ENCODE data around the gene TAB2.
"Not testable (repeated sequence)": the region's sequence is repeated elsewhere in the genome, so short reads cannot be mapped to it uniquely, and the experiment has no call there.

TAB2 gene

GRCh38 chr6:149313070-149313469 is 4.4 kb upstream of the TAB2 start:
- DNase-seq (ENCODE audit: low read depth): no peak

- no peak for DNase-seq (ENCODE audit: low read depth)
Measured at GRCh38 chr6:149313861-149314260, 3.7 kb upstream of the TAB2 start.

GRCh38 chr6:149314325-149314905 is 3.1 kb upstream of the TAB2 start:
- DNase-seq (ENCODE audit: low read depth): no peak

GRCh38 chr6:149316108-149316727 is 1.3 kb upstream of the TAB2 start:
- DNase-seq (ENCODE audit: low read depth): no peak

GRCh38 chr6:149316740-149317643 is 520 bp upstream of the TAB2 start:
- peak; percentile 86 for DNase-seq (ENCODE audit: low read depth)

GRCh38 chr6:149318581-149319286 is 1.2 kb downstream of the TAB2 start:
- no peak for DNase-seq (ENCODE audit: low read depth)

- no peak for DNase-seq (ENCODE audit: low read depth)
Measured at GRCh38 chr6:149319422-149319821, 1.9 kb downstream of the TAB2 start.

- DNase-seq (ENCODE audit: low read depth): not testable (repeated sequence)
Measured at GRCh38 chr6:149320016-149320415, 2.5 kb downstream of the TAB2 start.

GRCh38 chr6:149320796-149321195 is 3.3 kb downstream of the TAB2 start:
- DNase-seq (ENCODE audit: low read depth): no peak

- no peak for DNase-seq (ENCODE audit: low read depth)
Measured at GRCh38 chr6:149323353-149323752, 5.8 kb downstream of the TAB2 start.

- no peak for DNase-seq (ENCODE audit: low read depth)
Measured at GRCh38 chr6:149323925-149324324, 6.4 kb downstream of the TAB2 start.

GRCh38 chr6:149324428-149324827 is 6.9 kb downstream of the TAB2 start:
- no peak for DNase-seq (ENCODE audit: low read depth)

GRCh38 chr6:149325648-149326236 is 8.2 kb downstream of the TAB2 start:
- no peak for DNase-seq (ENCODE audit: low read depth)

- no peak for DNase-seq (ENCODE audit: low read depth)
Measured at GRCh38 chr6:149327638-149328037, 10.1 kb downstream of the TAB2 start.

- no peak for DNase-seq (ENCODE audit: low read depth)
Measured at GRCh38 chr6:149328083-149328482, 10.6 kb downstream of the TAB2 start.

GRCh38 chr6:149329529-149329928 is 12.0 kb downstream of the TAB2 start:
- no peak for DNase-seq (ENCODE audit: low read depth)

- no peak for DNase-seq (ENCODE audit: low read depth)
Measured at GRCh38 chr6:149330133-149330532, 12.6 kb downstream of the TAB2 start.

- DNase-seq (ENCODE audit: low read depth): no peak
Measured at GRCh38 chr6:149331043-149331807, 13.7 kb downstream of the TAB2 start.

GRCh38 chr6:149331871-149332270 is 14.4 kb downstream of the TAB2 start:
- no peak for DNase-seq (ENCODE audit: low read depth)

- no peak for DNase-seq (ENCODE audit: low read depth)
Measured at GRCh38 chr6:149332602-149333265, 15.2 kb downstream of the TAB2 start.

GRCh38 chr6:149333266-149333620 is 15.7 kb downstream of the TAB2 start:
- no peak for DNase-seq (ENCODE audit: low read depth)
